Retinal pigment epithelial cell (primary cell): ENCODE measurements around the gene CRYZ.
"Not testable (repeated sequence)": the region's sequence is repeated elsewhere in the genome, so short reads cannot be mapped to it uniquely, and the experiment has no call there.

Experiments used
- DNase-seq: peaks from one replicate; pipeline ENCODE4 v3.0.0-alpha.2; 2010; ENCODE audit warnings: low read depth
- H3K4me3 ChIP-seq: 2 replicates; pipeline ENCODE4 v1.5.1; 2011; ENCODE audit warnings: mild to moderate bottlenecking, low read length, control low read depth, moderate library complexity
- TF ChIP-seq, protein P1 (sequence below): conservative IDR thresholded peaks from 2 replicates; pipeline ENCODE4 v1.5.1; 2011; ENCODE audit warnings: low read depth, low read length, control low read depth, inconsistent platforms

Gene CRYZ

DNA sequence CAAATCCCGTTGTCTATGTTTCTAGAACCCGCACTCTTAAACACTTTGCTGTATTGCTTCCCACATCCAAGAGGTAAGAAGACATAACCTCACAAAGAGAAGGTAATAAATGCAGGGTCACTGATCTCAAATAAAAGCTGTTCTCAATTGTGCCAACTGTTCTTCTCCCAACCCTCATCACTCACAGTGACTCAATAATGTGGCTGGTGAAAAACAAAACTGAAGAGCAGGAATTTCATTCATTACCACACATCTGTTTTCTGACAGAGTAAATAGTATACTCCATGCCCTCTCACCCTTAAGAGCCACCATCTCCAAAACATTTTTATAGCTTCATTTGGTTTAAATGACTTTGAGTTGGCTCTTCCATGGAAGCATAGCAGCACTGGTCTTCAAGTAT, 53.0 kb downstream of the CRYZ start:
- no peak overlapping the region for H3K4me3 ChIP-seq
- TF ChIP-seq, protein P1, sequence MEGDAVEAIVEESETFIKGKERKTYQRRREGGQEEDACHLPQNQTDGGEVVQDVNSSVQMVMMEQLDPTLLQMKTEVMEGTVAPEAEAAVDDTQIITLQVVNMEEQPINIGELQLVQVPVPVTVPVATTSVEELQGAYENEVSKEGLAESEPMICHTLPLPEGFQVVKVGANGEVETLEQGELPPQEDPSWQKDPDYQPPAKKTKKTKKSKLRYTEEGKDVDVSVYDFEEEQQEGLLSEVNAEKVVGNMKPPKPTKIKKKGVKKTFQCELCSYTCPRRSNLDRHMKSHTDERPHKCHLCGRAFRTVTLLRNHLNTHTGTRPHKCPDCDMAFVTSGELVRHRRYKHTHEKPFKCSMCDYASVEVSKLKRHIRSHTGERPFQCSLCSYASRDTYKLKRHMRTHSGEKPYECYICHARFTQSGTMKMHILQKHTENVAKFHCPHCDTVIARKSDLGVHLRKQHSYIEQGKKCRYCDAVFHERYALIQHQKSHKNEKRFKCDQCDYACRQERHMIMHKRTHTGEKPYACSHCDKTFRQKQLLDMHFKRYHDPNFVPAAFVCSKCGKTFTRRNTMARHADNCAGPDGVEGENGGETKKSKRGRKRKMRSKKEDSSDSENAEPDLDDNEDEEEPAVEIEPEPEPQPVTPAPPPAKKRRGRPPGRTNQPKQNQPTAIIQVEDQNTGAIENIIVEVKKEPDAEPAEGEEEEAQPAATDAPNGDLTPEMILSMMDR, result no peak
- no peak for DNase-seq

DNA sequence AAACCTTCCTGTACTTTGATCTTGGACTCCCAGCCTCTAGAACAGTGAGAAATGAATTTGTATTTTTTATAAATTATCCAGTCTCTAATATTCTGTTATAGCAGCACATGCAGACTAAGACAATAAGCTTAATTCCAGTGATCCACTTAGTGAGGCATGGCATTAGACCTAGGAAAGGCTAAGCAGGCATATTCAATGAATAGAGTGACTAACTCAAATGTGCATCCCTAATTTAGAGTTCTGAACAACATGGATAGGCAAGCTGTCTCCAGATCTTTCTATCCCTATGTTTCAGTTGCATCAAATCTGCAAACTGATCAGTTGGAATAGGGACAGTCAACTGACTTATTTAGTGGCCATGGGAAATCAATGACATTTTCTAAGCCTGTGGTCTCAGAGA, 54.9 kb downstream of the CRYZ start:
- TF ChIP-seq, protein P1, result no peak
- H3K4me3 ChIP-seq, result no peak overlapping the region
- DNase-seq, result no peak

DNA sequence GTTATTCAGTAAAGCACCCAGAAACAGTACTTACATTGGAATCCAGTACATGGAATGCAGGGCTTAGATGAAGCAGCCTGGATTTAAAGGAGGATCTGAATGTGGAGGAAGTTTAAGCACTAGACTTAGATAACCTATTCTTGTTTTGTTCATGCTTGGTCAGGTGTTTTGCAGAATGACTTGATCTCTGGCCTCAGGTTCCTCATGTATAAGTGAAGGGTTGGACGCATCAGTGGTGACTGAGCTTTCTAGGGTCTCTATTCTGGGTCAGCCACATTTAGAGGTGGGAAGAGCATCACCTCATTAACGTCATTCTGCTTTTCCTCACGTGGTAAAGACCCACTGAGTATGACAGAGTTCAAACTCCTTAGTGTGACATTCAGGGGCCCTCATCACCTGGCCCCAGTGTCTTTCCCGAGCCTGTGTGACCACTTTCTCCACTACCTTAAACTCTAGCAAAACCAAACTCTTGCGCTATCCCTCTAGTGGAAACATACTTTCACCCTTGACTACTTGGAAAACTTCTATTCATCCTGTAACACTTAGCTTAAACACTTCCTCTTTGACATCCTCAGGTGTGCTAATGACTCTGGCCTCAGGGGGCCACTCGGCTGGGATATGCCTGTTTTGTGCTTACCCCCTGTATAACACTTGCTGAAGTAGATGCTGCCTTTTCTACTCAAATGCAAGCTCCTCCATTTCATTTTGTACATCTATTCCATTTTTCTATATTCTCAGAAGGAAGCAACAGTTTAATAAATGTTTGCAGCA, 58.4 kb downstream of the CRYZ start:
- TF ChIP-seq, protein P1, result no peak
- DNase-seq, result no peak

DNA sequence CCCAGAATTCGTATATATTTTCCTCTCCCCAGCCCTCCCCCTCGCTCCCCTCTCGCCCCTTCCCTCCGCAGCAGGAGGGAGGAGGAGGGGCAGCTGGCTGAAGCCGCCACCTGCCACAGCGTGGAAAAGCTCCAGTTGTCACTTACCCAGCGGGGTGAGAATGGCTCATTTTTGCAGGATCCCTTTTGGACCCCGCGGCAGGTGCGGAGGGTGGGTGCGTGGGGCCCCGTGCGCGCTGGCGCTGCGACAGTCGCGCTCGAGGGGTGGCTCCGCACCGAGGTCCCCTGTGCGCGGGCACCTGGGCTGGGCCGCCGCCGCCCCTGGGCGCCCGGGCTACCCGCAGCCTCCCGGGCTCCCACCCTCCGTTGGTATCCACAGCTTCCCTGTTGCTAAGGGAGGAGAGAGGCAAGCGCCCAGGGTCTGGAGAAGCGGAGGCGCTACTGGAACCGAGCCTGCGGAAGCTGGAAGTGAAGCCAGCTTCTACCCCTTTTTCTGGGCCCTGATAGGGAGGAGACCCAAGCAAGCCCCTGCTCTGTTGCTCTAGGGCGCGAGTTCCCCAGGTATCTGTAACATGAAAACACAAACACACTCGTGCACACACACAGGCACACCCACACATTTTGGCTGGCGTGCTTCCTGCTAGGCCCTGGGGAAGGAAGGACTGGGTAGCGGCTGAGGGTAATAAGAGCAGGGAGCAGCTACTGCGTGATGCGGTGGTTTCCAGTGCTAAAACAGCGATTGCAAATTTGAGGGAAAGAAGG, 59.3 kb downstream of the CRYZ start, which contains the start of gene ERICH3:
TSS of gene ERICH3 (minus strand) at position 442 of the 761 bp plus-strand sequence. CDS start at position 169, 273 bp downstream.
- DNase-seq, result no peak
- TF ChIP-seq, protein P1, result no peak
- H3K4me3 ChIP-seq, result peak within 1 kb of the TSS; percentile 48

More for the DNA sequence above, 58.4 kb downstream of the CRYZ start:
- no peak overlapping the region for H3K4me3 ChIP-seq

DNA sequence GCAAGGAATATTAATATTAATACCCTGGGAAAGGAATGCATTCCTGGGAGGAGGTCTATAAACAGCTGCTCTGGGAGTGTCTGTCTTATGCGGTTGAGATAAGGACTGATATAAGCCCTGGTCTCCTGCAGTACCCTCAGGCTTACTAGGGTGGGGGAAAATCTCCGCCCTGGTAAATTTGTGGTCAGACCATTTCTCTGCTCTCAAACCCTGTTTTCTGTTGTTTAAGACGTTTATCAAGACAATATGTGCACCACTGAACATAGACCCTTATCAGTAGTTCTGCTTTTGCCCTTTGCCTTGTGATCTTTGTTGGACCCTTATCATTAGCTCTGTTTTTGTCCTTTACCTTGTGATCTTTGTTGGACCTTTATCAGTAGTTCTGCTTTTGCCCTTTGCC, 62.0 kb downstream of the CRYZ start:
- H3K4me3 ChIP-seq, DNase-seq: not testable (repeated sequence)
